GM18870 (cell line): Measurements from ENCODE around the gene RTN4.

Source experiments
- ATAC-seq: cut with Tn5 transposase; IDR thresholded peaks from one replicate; pipeline ENCODE4 v1.9.1; 2021; ENCODE audit warnings: moderate library complexity; ENCODE audit not compliant: unreplicated experiment

The RTN4 gene

GRCh38 chr2:54928719-54929118 is 121.5 kb downstream of the RTN4 start:
- no peak for ATAC-seq

GRCh38 chr2:54927751-54928615 is 122.3 kb downstream of the RTN4 start:
- ATAC-seq: no peak

- ATAC-seq: no peak
Observed at GRCh38 chr2:54927085-54927750, 123.0 kb downstream of the RTN4 start.

- ATAC-seq: no peak
Observed at GRCh38 chr2:54925022-54925421, 125.2 kb downstream of the RTN4 start.

DNA sequence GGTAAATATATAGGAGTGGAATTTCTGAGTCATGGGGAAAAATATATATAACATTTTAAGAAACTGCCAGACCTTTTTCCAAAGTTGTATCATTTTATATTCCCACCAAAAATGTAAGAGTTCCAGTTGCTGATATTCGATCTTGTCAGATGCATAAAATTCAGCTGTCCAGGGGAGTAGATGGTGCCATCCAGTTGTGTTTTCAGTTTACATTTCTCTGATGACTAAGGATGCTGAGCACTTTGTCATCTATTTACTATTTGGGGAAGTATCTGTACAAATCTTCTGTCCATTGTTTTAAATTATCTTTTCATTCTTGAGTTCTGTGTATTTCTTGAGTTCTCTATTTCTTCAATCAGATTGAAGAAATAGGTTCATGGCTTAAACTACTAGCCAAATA is 126.1 kb downstream of the RTN4 start:
- ATAC-seq: no peak
